Dendritic cell treated with granulocyte-macrophage colony-stimulating factor and Interleukin-4, amounts not matched to agents 40 ng/mL and 50 ng/mL, for 4 days (primary cell): ENCODE results near the gene CD300LD.
"Not testable (repeated sequence)": the region's sequence is repeated elsewhere in the genome, so short reads cannot be mapped to it uniquely, and the experiment has no call there.

Experiments used
- H3K27ac Mint-ChIP-seq: one replicate; pipeline ENCODE4 v1.8.0; 2022; ENCODE audit warnings: mild to moderate bottlenecking, mixed read lengths
- H3K27me3 Mint-ChIP-seq: one replicate; pipeline ENCODE4 v1.8.0; 2022; ENCODE audit warnings: mild to moderate bottlenecking, mixed read lengths
- H3K36me3 Mint-ChIP-seq: one replicate; pipeline ENCODE4 v1.8.0; 2022; ENCODE audit warnings: low read depth, mixed read lengths
- H3K4me1 Mint-ChIP-seq: one replicate; pipeline ENCODE4 v1.8.0; 2022; ENCODE audit warnings: low read depth, mixed read lengths
- H3K4me3 Mint-ChIP-seq: one replicate; pipeline ENCODE4 v1.8.0; 2022; ENCODE audit warnings: mild to moderate bottlenecking, moderate library complexity, mixed read lengths
- H3K9me3 Mint-ChIP-seq: one replicate; pipeline ENCODE4 v1.8.0; 2022; ENCODE audit warnings: mixed read lengths
- intact Hi-C: fragments of 100-400 bp; cut with micrococcal nuclease; formaldehyde crosslinking; loops from one replicate; pipeline ENCODE4 v1.15.0; 2022

The CD300LD gene

GRCh38 chr17:74573635-74574034, 18.4 kb downstream of the CD300LD start:
- H3K27me3 Mint-ChIP-seq: peaks cover 40% of the 10 kb centered on the region
- intact Hi-C loops, H3K9me3 Mint-ChIP-seq, H3K36me3 Mint-ChIP-seq, H3K4me3 Mint-ChIP-seq, H3K27ac Mint-ChIP-seq: not testable (repeated sequence)
- peaks cover 39% of the 10 kb centered on the region for H3K4me1 Mint-ChIP-seq

GRCh38 chr17:74573169-74573568, 18.9 kb downstream of the CD300LD start:
- Mint-ChIP-seq H3K27ac (no peak overlapping the region), H3K4me3 (no peak overlapping the region), H3K4me1 (peaks cover 44% of the 10 kb centered on the region), H3K36me3 (no peaks in the 10 kb centered on the region), H3K9me3 (no peaks in the 10 kb centered on the region), H3K27me3 (peaks cover 40% of the 10 kb centered on the region)
- intact Hi-C loops: no loop called here

DNA sequence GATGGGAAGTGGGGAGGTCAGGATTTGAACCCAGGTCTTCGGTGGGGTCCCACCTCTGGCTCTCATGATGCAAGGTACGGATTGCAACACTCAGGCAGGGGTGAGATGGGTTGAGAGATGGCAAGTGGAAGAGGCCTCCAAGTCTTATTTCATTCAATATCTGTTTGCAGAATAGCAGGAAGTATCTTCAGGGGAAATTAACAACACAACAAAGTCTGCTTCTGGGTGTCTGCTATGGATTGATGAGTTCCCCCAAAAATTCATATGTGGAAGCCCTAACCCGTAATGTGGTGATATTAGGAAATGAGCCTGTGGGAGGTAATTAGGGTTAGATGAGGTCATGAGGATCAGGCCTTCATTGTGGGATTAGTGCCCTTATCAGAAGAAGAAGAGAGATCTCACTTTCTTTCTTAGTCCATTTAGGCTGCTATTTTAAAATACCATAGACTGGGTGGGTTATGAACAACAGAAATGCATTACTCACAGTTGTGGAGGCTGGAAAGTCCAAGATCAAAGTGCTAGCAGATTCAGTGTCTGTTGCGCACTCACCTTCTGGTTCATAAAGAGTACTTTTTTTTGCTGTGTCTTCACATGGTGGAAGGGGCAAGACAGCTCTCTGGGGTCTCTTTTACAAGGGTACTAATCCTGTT, 20.3 kb downstream of the CD300LD start:
- H3K9me3 Mint-ChIP-seq: no peaks in the 10 kb centered on the region
- no peak overlapping the region for H3K4me3 Mint-ChIP-seq
- intact Hi-C loops: no loop called here
- H3K36me3 Mint-ChIP-seq: no peaks in the 10 kb centered on the region
- H3K27me3 Mint-ChIP-seq: peaks cover 32% of the 10 kb centered on the region
- H3K4me1 Mint-ChIP-seq: peaks cover 55% of the 10 kb centered on the region
- no peak overlapping the region for H3K27ac Mint-ChIP-seq

DNA sequence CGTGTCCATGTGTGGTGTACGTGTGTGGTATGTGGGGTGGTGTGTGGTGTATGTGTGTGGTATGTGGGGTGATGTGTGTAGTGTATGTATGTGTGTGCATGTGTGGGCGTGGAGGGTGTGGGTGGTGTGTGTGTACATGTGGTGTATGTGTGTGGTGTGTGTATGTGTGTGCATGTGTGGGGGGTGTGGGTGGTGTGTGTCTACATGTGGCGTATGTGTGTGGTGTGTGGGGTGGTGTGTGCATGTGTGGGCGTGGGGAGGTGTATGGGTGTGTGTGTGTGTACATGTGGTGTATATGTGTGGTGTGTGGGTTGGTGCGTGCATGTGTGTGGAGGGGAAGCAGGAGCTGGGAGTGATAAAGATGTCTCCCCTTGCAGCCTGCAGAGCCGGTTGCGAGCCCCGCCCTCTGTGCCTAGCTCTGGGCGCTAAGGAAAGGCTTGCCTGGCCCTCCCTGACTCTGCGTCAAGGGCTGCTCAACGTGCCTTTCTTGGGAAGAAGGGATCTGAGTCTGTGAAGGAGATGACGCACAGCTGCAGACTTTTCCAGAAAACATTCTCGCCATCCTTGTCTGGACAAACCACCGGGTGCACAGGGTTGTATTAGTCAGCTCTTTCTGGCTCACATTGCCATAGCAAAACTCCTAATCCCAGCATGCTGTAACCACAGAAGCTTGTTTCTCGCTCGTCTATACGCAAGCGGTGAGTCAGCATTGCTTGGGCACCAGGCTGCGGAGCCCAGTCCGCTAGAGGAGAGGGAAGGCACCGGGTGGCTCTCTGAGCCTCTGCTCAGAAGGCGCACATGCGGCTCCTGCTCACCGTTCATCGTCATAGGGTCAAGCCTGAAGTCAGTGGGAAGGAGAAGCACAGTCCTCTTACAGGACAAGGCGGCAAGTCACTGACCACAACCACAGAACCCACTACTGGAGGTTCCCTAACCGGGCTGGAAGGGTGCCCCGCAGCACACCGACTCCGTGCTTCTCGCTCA, 22.8 kb downstream of the CD300LD start:
- H3K27ac Mint-ChIP-seq: peak overlapping the region; percentile 57
- peak overlapping the region; percentile 30 for H3K4me3 Mint-ChIP-seq
- intact Hi-C loops: loop anchor here (1.0 to 2.0 kb wide), 2 partner anchors 15 to 73 kb away; no protein-coding TSS in a partner anchor
- H3K36me3 Mint-ChIP-seq: no peaks in the 10 kb centered on the region
- H3K9me3 Mint-ChIP-seq: no peaks in the 10 kb centered on the region
- peaks cover 68% of the 10 kb centered on the region for H3K4me1 Mint-ChIP-seq
- H3K27me3 Mint-ChIP-seq: peaks cover 15% of the 10 kb centered on the region

DNA sequence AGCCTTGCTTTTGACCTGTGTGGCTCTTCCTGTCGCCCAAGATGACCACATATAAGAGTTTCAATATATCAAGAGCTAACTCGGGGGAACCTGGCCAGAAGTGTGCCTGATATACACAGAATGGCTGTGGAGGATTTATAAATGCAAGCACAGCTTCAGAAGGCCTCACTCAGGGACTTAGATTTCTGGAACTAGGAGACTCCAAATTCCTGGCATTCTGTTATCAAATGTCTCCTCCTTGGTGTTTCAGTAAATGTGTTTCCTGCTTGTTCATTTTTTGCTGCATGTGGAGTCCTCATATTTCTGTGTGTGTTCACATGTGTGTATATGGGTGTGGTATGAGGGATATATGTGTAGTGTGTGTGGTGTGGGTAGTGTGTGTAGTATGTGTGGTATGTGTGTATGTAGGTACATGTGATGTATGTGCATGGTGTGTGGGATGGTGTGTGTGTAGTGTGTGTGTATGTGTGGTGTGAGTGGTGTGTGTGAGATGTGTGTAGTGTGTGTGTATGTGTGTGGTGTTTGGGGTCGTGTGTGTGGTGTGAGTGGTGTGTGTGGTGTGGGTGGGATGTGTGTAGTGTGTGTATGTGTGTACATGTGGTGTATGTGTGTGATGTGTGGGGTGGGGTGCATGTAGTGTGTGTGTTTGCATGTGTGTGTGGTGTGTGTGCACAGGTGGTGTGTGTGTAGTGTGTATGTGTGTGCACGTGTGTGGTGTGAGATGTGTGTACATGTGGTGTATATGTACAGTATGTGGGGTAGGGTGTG, 23.8 kb downstream of the CD300LD start:
- no peaks in the 10 kb centered on the region for H3K9me3 Mint-ChIP-seq
- peaks cover 9% of the 10 kb centered on the region for H3K36me3 Mint-ChIP-seq
- peaks cover 19% of the 10 kb centered on the region for H3K27me3 Mint-ChIP-seq
- H3K4me3 Mint-ChIP-seq: no peak overlapping the region
- H3K27ac Mint-ChIP-seq: peak overlapping the region; percentile 57
- intact Hi-C loops: loop anchor here (2.0 kb wide), 1 partner anchor 13 kb away; no protein-coding TSS in a partner anchor
- peaks cover 78% of the 10 kb centered on the region for H3K4me1 Mint-ChIP-seq

- H3K27ac Mint-ChIP-seq: peak within 1 kb of the TSS; percentile 78
- H3K36me3 Mint-ChIP-seq: peaks cover 13% of the 10 kb centered on the region
- H3K27me3 Mint-ChIP-seq: peaks cover 21% of the 10 kb centered on the region
- H3K4me1 Mint-ChIP-seq: peaks cover 82% of the 10 kb centered on the region
- intact Hi-C loops: loop anchor here (1.0 kb wide), 1 partner anchor 21 kb away; the partner anchor contains the start of gene CD300C
- no peaks in the 10 kb centered on the region for H3K9me3 Mint-ChIP-seq
- peak within 1 kb of the TSS; percentile 81 for H3K4me3 Mint-ChIP-seq
These were observed 24.7 kb downstream of the CD300LD start, which contains the start of gene CD300H for GRCh38 chr17:74567397-74567796. TSS of gene CD300H (minus strand) at chr17:74567509.

- Mint-ChIP-seq H3K4me1 (peaks cover 86% of the 10 kb centered on the region), H3K4me3 (peak overlapping the region; percentile 81), H3K36me3 (peaks cover 24% of the 10 kb centered on the region), H3K27me3 (peaks cover 30% of the 10 kb centered on the region), H3K9me3 (no peaks in the 10 kb centered on the region), H3K27ac (peak overlapping the region; percentile 16)
- intact Hi-C loops: loop anchor here (1.0 kb wide), 2 partner anchors 33 to 80 kb away; no protein-coding TSS in a partner anchor
These were observed 25.8 kb downstream of the CD300LD start for GRCh38 chr17:74566132-74566753.

- intact Hi-C loops: no loop called here
- peaks cover 82% of the 10 kb centered on the region for H3K4me1 Mint-ChIP-seq
- H3K27me3 Mint-ChIP-seq: peaks cover 28% of the 10 kb centered on the region
- peaks cover 27% of the 10 kb centered on the region for H3K36me3 Mint-ChIP-seq
- no peaks in the 10 kb centered on the region for H3K9me3 Mint-ChIP-seq
- peak overlapping the region; percentile 57 for H3K4me3 Mint-ChIP-seq
- H3K27ac Mint-ChIP-seq: peak overlapping the region; percentile 51
These were observed 27.0 kb downstream of the CD300LD start for GRCh38 chr17:74565126-74565525.

DNA sequence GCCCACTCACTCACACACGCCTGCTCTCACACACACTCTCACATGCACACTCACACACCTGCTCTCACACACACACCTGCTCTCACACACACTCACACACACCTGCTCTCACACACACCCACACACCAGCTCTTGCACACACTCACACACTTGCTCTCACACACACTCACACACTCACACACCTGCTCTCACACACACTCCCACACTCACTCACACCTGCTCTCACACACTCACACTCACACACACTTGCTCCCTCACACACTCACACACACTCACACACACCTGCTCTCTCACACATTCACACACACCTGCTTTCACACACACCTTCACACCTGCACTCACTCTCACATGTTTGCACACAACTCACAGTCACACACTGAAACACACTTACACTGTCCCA, 28.7 kb downstream of the CD300LD start:
- intact Hi-C loops: no loop called here
- Mint-ChIP-seq H3K27ac (peak overlapping the region; percentile 6), H3K27me3 (peaks cover 28% of the 10 kb centered on the region), H3K4me3 (peak overlapping the region; percentile 5), H3K9me3 (no peaks in the 10 kb centered on the region), H3K4me1 (peaks cover 76% of the 10 kb centered on the region), H3K36me3 (peaks cover 27% of the 10 kb centered on the region)

- intact Hi-C loops: no loop called here
- peak overlapping the region; percentile 26 for H3K27ac Mint-ChIP-seq
These were observed 30.5 kb downstream of the CD300LD start for GRCh38 chr17:74561586-74561985.

GRCh38 chr17:74558882-74559519, 33.1 kb downstream of the CD300LD start:
- Mint-ChIP-seq H3K36me3 (peaks cover 37% of the 10 kb centered on the region), H3K9me3 (no peaks in the 10 kb centered on the region), H3K4me1 (peaks cover 81% of the 10 kb centered on the region), H3K4me3 (peak overlapping the region; percentile 51), H3K27ac (peak overlapping the region; percentile 87), H3K27me3 (peaks cover 21% of the 10 kb centered on the region)
- intact Hi-C loops: no loop called here

More at GRCh38 chr17:74561586-74561985, 30.5 kb downstream of the CD300LD start:
- peaks cover 77% of the 10 kb centered on the region for H3K4me1 Mint-ChIP-seq
- no peak overlapping the region for H3K4me3 Mint-ChIP-seq
- H3K36me3 Mint-ChIP-seq: peaks cover 32% of the 10 kb centered on the region
- H3K9me3 Mint-ChIP-seq: no peaks in the 10 kb centered on the region
- peaks cover 28% of the 10 kb centered on the region for H3K27me3 Mint-ChIP-seq

DNA sequence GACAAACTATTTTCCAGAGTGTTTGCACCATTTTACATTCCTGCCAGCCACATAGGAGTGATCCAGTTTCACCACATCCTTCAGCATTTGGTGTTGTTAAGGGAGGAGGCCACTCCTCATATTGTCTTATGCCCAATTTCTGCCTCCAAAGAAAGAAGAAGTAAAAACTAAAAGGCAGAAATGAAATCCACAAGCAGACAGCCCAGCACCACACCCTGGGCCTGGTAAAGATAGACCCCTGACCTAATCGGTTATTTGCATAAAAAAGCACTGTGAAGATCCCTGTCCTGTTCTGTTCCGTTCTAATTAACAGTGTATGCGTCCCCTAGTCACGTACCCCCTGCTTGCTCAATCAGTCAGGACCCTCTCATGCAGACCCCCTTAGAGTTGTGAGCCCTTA, 33.7 kb downstream of the CD300LD start:
- H3K36me3 Mint-ChIP-seq: peaks cover 31% of the 10 kb centered on the region
- peak overlapping the region; percentile 51 for H3K4me3 Mint-ChIP-seq
- H3K9me3 Mint-ChIP-seq, intact Hi-C loops: not testable (repeated sequence)
- H3K27ac Mint-ChIP-seq: peak overlapping the region; percentile 87
- H3K4me1 Mint-ChIP-seq: peaks cover 80% of the 10 kb centered on the region
- H3K27me3 Mint-ChIP-seq: peaks cover 17% of the 10 kb centered on the region
